ENCODE results near the gene TAF11L14. TPM values are rescaled to one million over a fixed set of nuclear protein-coding genes. Genes with fewer than 3 reads are reported as not detected.

TAF11L14 gene
- polyA plus RNA-seq, 12 donors: not detected

- DNase-seq: no peak
Observed at GRCh38 chr5:17679597-17680203, 45.4 kb downstream of the TAF11L14 start.

- DNase-seq: no peak
Observed at GRCh38 chr5:17680737-17681136, 46.5 kb downstream of the TAF11L14 start.

Other genes with a start within 250 kb of the TAF11L14 start
- gene TAF11L2, start 136.2 kb upstream of the TAF11L14 start, polyA plus RNA-seq (ENCODE audit: insufficient read length in 12 of 12): not detected
- not detected for gene TAF11L3, start 116.1 kb upstream of the TAF11L14 start, polyA plus RNA-seq (ENCODE audit: insufficient read length in 12 of 12)
- gene TAF11L4, start 112.7 kb upstream of the TAF11L14 start, polyA plus RNA-seq (ENCODE audit: insufficient read length in 12 of 12): not detected
- gene TAF11L5, start 109.2 kb upstream of the TAF11L14 start, polyA plus RNA-seq (ENCODE audit: insufficient read length in 12 of 12): not detected
- not detected for gene TAF11L6, start 105.8 kb upstream of the TAF11L14 start, polyA plus RNA-seq (ENCODE audit: insufficient read length in 12 of 12)
- not detected for gene TAF11L7, start 48.7 kb upstream of the TAF11L14 start, polyA plus RNA-seq (ENCODE audit: insufficient read length in 12 of 12)
- gene TAF11L8, start 43.5 kb upstream of the TAF11L14 start, polyA plus RNA-seq (ENCODE audit: insufficient read length in 12 of 12): not detected
- gene TAF11L9, start 40.1 kb upstream of the TAF11L14 start, polyA plus RNA-seq (ENCODE audit: insufficient read length in 12 of 12): not detected
- gene TAF11L10, start 36.6 kb upstream of the TAF11L14 start, polyA plus RNA-seq (ENCODE audit: insufficient read length in 12 of 12): not detected
- gene TAF11L11, start 30.3 kb upstream of the TAF11L14 start, polyA plus RNA-seq (ENCODE audit: insufficient read length in 12 of 12): not detected
- not detected for gene TAF11L12, start 24.1 kb upstream of the TAF11L14 start, polyA plus RNA-seq (ENCODE audit: insufficient read length in 12 of 12)
- not detected for gene TAF11L13, start 2.4 kb upstream of the TAF11L14 start, polyA plus RNA-seq (ENCODE audit: insufficient read length in 12 of 12)

All from muscle of arm (tissue), 12 donors.